ENCODE results near the gene HRH1. TPM values are rescaled to one million over a fixed set of nuclear protein-coding genes. Genes with fewer than 3 reads are reported as not detected.

Gene HRH1
- polyA plus RNA-seq, 3 donors: 0.08 to 0.24 TPM; not detected in 1

DNA sequence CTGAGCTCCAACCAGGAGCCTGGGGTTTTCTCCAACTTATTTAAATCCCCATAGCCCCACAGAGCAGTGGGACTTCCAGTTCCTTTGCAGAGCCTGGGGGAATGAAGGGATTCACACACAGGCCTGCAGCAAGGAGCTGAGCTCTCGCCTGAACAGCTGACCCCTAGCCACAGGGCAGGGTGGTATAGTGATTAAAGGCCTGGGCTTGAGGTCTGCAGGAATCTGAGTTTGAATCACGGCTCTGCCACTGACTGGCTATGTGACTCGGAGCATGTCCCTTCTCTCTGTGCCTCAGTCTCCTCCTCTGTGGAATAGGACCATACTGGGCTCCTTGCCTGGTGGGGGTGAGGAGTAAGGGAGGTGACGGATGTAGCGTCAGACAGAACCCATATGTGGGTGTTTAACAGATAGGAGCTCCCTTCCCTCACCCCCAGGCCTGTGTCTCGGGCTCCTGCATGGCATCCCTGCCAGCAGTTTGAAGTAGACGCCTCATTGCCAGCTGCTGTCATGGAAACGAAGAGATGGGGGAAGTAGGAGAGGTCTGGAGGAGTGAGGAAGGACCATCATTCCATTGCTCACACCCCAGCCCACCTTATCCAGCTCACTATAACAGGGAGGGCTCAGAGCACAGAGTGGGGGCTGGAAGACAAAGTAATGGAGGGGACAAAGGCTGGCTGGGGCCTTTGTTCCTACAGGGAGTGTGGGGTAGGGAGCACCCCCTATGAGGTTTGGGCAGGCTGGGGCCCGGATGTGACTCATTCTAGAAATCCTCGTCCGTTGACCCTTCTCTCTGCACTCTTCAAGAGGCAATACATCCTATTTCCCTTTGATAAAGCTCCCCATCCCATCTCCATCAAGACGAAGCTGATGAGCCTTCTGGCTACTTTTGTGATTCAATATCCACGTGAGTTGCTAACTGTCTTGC, 14.8 kb downstream of the HRH1 start:
- Histone ChIP-seq H3K27ac (ENCODE audit: low read depth in 1 of 2, low read length in 2 of 2) (no peak overlapping the region), H3K36me3 (replicated peaks in 1 of 2; ENCODE audit: control insufficient read depth in 1 of 2, insufficient read depth in 2 of 2, low read length in 2 of 2) (no peaks in the 10 kb centered on the region), H4K20me1 (ENCODE audit: insufficient read depth, low read length) (no peaks in the 10 kb centered on the region), H3K9ac (ENCODE audit: insufficient read depth, low read length, poor library complexity, severe bottlenecking) (no peak overlapping the region), H3K79me2 (ENCODE audit: insufficient read depth, low read length) (no peaks in the 10 kb centered on the region), H3K27me3 (ENCODE audit: control insufficient read depth in 2 of 2, insufficient read depth in 2 of 2, low read length in 2 of 2) (no peaks in the 10 kb centered on the region), H3K4me1 (ENCODE audit: control insufficient read depth in 1 of 2, insufficient read depth in 2 of 2, low read length in 2 of 2) (peaks cover 11 to 17% of the 10 kb centered on the region in 2 donors), H2AFZ (ENCODE audit: insufficient read depth, low read depth, low read length, poor library complexity, severe bottlenecking) (no peak overlapping the region), H3K4me3 (replicated peaks in 1 of 3; ENCODE audit: low read depth in 2 of 3, low read length in 3 of 3) (no peak overlapping the region), H3K9me3 (replicated peaks in 1 of 2; ENCODE audit: control insufficient read depth in 1 of 2, insufficient read depth in 1 of 2, low read length in 2 of 2) (no peaks in the 10 kb centered on the region), H3K4me2 (replicated peaks; ENCODE audit: extremely low read depth, low read length, poor library complexity, severe bottlenecking) (no peak overlapping the region)
- DNase-seq: no peak
- no peaks in the 10 kb centered on the region for H3K36me3 Mint-ChIP-seq
- peaks cover 17% of the 10 kb centered on the region for H3K4me1 Mint-ChIP-seq
- no peaks in the 10 kb centered on the region for H3K9me3 Mint-ChIP-seq
- no peak overlapping the region for H3K27ac Mint-ChIP-seq
- intact Hi-C loops (cut with micrococcal nuclease): no loop called here
- H3K4me3 Mint-ChIP-seq: no peak overlapping the region
- H3K27me3 Mint-ChIP-seq (ENCODE audit: low read depth in 3 of 3): peaks cover 0 to 8% (median 5%) of the 10 kb centered on the region in 3 donors
- WGBS (ENCODE audit: insufficient coverage): 64% methylated on average over 5 of the region's 13 CpGs
- TF ChIP-seq, protein P1, sequence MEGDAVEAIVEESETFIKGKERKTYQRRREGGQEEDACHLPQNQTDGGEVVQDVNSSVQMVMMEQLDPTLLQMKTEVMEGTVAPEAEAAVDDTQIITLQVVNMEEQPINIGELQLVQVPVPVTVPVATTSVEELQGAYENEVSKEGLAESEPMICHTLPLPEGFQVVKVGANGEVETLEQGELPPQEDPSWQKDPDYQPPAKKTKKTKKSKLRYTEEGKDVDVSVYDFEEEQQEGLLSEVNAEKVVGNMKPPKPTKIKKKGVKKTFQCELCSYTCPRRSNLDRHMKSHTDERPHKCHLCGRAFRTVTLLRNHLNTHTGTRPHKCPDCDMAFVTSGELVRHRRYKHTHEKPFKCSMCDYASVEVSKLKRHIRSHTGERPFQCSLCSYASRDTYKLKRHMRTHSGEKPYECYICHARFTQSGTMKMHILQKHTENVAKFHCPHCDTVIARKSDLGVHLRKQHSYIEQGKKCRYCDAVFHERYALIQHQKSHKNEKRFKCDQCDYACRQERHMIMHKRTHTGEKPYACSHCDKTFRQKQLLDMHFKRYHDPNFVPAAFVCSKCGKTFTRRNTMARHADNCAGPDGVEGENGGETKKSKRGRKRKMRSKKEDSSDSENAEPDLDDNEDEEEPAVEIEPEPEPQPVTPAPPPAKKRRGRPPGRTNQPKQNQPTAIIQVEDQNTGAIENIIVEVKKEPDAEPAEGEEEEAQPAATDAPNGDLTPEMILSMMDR (IDR thresholded peaks at IDR 0.05): no peak

GRCh38 chr3:11170052-11170770, 15.9 kb downstream of the HRH1 start:
- H3K4me2 ChIP-seq (replicated peaks; ENCODE audit: extremely low read depth, low read length, poor library complexity, severe bottlenecking): no peak overlapping the region
- H2AFZ ChIP-seq (ENCODE audit: insufficient read depth, low read depth, low read length, poor library complexity, severe bottlenecking): no peak overlapping the region
- H4K20me1 ChIP-seq (ENCODE audit: insufficient read depth, low read length): no peaks in the 10 kb centered on the region
- H3K27ac Mint-ChIP-seq: peak overlapping the region in 1 of 7 donors; percentile 71
- H3K9me3 ChIP-seq (replicated peaks in 1 of 2; ENCODE audit: control insufficient read depth in 1 of 2, insufficient read depth in 1 of 2, low read length in 2 of 2): no peaks in the 10 kb centered on the region
- WGBS (ENCODE audit: insufficient coverage): 75% methylated on average over 16 of the region's 21 CpGs
- no peak overlapping the region for H3K4me3 ChIP-seq (replicated peaks in 1 of 3; ENCODE audit: low read depth in 2 of 3, low read length in 3 of 3)
- DNase-seq: no peak
- H3K9me3 Mint-ChIP-seq: no peaks in the 10 kb centered on the region
- H3K27me3 Mint-ChIP-seq (ENCODE audit: low read depth in 3 of 3): peaks cover 0 to 9% (median 1%) of the 10 kb centered on the region in 3 donors
- H3K9ac ChIP-seq (ENCODE audit: insufficient read depth, low read length, poor library complexity, severe bottlenecking): peak overlapping the region; percentile 11
- no peaks in the 10 kb centered on the region for H3K79me2 ChIP-seq (ENCODE audit: insufficient read depth, low read length)
- no peak overlapping the region for H3K4me3 Mint-ChIP-seq
- intact Hi-C loops (cut with micrococcal nuclease): no loop called here
- H3K36me3 Mint-ChIP-seq: no peaks in the 10 kb centered on the region
- no peak overlapping the region for H3K27ac ChIP-seq (ENCODE audit: low read depth in 1 of 2, low read length in 2 of 2)
- no peaks in the 10 kb centered on the region for H3K36me3 ChIP-seq (replicated peaks in 1 of 2; ENCODE audit: control insufficient read depth in 1 of 2, insufficient read depth in 2 of 2, low read length in 2 of 2)
- no peaks in the 10 kb centered on the region for H3K27me3 ChIP-seq (ENCODE audit: control insufficient read depth in 2 of 2, insufficient read depth in 2 of 2, low read length in 2 of 2)
- H3K4me1 ChIP-seq (ENCODE audit: control insufficient read depth in 1 of 2, insufficient read depth in 2 of 2, low read length in 2 of 2): peaks cover 11 to 17% of the 10 kb centered on the region in 2 donors
- TF ChIP-seq, protein P1 (IDR thresholded peaks at IDR 0.05): no peak
- H3K4me1 Mint-ChIP-seq: peaks cover 17% of the 10 kb centered on the region

Data from CD14-positive monocyte (primary cell).